IPS DF 4.7 (cell line): ENCODE results near the gene CAMK2A.

Experiments
- DNase-seq: peaks from one replicate; pipeline ENCODE4 v3.0.0-alpha.2; 2013; ENCODE audit warnings: low spot score; ENCODE audit errors: extremely low read depth

CAMK2A gene

DNA sequence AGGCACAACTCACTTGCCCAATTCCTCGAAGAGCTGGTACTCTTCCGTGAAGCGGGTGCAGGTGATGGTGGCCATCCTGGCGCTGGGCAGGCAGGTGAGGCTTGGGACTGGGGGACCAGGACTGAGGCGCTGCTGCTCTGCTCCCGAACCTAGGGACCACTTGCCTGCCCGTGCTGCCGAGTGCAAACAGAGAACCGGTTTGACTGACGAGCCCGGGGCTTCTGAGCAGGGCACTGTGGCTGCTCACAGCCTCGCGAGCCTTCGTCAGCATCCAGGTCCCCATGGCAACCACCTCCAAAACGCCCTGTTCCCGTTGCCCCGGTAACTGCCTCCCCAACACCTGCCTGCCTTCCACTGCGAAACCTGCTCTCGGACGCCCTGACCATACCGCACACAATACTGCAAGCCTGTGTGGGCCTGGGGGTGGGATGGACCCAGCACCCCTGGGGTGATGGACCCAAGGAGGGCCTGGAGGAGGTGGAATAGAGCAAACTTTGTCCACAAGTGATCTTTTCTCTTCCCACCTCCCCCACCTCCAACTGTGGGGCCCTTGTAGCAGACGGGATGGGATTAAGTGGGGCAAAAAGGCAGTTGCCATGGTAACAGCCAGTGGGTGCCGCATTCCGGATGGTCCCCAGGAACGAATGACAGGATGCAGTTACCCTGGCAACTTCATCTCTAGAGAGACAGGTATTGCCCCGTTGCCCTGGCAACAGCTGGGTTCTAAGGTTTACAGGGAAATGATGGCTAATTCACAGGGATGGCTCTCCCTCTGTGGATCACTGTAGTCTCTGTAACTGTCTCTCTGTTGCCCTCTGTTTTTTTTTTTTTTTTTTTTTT, at the start of gene CAMK2A:
Gene CAMK2A, minus strand, starts transcription at position 223 of the 840 bp plus-strand sequence. Its CDS starts 148 bp downstream, at position 75.
- no peak for DNase-seq

DNA sequence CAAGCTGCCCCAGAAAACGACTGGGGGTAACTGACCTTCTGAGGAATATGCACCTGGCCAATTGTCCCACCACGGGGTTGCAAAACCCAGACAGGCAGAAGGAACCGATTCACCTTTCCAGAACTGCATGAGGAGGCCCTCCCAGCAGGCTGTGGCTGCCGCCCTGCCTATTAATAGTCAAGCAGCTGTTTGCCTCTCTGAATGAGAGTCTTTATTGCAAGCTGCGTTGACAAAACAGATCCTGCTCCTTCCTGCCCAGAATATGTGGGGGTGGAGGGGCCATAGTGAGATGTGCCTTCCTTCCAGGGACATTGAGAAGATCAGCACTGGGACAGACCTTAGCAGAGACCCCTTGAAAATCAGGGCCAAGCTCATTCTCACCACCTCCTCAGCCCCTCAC, 49.6 kb upstream of the CAMK2A start:
- no peak for DNase-seq

DNA sequence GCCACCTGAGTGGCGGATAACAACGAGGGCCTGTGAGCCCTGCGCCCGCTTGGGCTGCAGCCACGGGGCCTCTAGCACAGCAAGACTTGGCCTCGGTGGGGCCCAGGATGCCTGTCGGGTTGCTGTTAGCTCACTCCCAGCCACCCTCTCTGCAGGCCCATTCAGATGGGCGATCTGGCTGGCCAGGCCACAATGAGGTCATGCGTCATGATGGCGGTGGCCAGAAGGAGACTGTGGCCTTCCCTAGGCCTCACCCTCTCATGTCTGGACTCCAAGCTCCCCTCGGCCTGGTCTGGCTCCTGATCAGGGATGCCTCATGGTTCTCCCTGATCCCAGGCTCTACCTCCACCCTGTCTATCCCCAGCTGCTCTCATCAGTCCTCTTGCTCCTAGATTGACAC, 49.0 kb upstream of the CAMK2A start:
- no peak for DNase-seq

DNA sequence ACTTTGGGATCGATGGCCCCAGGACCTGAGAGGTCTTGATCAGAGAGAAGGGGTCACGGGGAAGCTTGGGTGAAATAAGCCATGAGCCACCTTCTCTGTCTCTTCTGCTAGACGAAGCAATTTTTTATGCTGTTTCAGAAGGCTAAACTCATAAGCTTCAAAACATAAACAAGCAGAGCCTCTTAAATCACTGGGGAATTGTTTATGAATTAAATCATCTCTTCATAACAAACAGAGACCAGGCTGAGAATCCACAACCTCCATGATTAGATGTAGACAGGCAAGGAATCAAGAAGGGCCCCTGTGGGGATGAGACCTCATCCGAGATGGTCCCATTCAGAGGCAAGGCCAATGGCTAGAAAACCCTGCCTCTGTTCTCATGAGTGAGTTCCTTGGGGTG, 46.2 kb upstream of the CAMK2A start:
- DNase-seq = no peak

DNA sequence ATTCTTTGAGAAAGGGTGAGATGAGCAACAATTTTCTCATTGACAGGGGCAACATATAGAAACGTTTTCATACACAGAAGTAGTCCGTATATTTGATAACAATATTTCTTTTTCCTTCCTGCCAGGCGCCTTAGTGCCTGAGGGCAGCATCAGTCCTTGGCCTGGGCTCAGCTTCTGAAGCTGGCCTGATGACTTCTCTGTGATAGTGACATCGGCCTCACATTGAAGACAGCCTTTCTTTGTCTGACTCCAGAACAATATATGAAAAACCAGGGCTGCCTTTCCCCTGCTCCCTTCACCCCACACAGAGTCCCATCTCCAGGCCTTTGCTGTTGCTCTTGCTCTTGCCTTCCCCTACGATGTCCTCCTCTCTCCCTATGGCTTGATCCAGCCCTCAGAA, 43.8 kb upstream of the CAMK2A start:
- DNase-seq = no peak

DNA sequence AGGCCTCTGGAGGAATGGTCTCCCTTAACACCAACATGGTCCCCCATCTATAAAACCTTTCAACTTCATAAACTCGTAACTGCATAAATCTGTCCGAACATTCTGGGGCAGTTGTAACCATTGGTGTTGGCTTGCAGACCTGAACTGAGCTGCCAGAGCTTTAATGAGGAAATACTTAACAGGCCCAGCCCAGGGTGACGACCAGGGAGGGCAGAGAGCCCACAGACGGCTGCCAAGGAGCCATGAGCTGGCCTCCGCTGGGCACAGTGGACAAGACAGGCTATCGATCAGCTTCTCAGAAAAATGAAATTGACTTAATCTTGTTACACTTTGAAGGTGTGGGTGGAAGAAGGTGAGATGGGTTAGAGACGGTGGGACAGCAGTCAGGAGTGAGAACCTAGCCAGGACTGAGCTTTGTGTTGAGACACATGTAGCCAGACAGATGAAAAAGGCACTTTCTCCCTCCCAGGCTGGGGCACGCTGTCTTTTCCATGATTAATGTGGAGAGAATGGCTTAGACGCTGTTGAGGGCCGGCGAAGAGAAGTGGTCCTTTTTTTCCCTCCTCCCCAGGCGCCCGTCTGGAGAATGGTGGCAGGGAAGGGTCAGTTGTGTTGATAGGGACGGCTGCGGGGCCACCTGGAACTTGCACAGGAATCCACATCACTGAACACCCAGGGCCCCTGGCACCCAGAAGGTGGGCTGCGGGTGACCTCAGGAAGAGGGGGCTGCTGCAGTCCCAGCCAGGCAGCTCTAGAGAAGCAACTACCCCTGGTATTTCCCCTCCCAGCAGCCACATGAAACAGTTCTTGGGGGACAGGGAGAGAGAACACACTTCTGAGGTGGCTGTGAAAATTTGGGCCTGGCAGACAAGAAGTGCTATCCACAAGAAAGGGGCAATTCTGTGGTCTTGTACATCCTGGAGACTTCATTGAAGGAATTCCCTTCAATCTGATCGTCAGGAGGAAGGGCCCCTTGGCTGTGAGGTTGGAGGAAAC, 40.6 kb upstream of the CAMK2A start:
- no peak for DNase-seq

DNA sequence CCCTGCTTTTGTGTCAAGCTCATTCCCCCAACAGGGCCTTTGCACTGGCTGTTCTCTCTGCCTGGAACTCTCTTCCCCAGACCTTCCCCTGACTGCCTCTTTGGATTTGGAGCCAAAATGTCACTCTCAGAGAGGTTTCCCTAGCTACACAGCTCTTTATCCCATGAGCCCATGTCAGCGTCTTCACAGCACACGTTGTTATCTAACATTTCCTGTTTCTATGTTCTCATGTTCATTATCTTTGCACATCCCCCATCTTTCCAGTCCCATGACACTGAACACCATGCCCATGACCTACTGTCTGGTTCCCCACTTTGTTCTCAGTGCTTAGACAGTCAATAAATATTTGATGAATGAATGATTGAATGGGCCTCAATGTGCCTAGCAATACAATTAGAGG, 39.5 kb upstream of the CAMK2A start:
- no peak for DNase-seq

DNA sequence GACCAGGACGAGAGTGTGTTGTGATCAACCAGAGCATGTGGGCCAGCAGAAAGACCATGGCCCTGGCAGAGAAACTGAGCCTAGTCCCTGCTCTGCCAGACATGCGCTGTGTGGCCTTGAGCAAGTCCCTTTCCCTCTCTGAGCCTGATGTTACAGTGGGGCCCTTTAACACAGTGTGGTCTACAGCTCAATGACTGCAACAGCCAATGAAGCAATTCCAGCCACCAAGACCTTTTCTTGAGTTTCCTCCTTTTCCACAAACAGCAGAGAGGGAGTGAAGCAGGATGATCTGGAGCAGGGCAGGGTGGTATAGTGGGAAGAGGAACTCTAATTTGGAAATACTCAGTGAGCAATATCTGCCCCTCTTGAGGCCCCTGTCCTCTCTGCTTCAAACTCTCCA, 38.9 kb upstream of the CAMK2A start:
- DNase-seq = no peak

DNA sequence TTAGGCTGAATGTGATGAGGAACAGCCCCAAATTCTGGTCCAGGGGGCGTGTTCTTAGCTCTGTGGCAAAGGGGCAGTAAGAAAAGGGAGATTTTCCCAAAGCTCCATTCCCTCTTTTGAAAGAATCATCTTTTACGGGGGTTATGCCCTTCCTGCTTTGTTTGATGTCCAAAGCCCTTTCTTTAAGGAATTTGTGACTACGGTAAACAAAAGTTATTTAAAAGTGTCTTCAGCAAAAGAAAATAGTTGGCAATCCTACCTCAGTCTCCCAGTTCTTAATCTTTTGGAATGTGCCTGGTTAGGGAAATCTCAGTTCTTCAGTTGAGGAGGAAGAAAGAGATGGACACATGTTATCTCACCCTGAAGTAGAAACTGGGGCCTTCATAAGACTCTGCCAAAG, 37.6 kb upstream of the CAMK2A start:
- no peak for DNase-seq

DNA sequence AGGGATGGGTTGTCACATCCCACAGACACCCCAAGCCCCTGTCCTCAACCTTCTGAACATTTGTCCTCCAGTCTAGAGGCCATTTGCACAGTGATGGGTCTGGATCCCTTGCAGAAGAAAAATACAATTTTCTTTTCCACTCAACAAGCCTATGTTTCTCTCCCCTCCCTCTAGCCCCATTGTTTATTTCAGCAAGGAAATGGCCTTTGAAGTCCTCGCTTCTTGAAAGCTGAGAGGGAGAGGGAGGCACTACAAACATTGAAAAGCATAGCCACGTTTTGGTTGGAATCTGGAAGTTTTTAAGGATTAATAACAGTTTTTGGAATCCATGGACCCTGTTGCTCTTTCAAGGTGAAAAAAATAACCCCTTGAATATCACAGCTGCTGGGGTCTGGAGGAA, 37.1 kb upstream of the CAMK2A start:
- DNase-seq = no peak

DNA sequence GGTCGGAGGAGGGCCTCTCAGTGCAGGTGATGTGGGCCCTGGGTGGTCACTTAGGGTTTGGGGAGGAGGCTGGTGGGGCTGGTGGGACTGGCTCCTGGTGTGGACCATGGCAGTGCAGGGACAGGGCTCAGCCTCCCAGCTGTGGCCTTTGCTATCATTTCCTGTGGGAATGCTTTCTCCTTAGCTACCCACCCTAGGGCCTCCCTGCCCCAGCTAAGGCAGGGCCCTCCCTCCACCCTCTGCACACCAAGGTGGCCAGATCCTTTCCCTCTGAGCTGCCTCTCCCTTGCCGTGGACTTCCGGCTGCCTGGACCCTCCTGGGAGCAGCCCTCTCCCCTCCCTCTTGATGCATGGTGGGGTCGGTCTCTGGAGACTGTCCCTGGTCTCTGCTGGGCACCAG, 35.9 kb upstream of the CAMK2A start:
- no peak for DNase-seq

DNA sequence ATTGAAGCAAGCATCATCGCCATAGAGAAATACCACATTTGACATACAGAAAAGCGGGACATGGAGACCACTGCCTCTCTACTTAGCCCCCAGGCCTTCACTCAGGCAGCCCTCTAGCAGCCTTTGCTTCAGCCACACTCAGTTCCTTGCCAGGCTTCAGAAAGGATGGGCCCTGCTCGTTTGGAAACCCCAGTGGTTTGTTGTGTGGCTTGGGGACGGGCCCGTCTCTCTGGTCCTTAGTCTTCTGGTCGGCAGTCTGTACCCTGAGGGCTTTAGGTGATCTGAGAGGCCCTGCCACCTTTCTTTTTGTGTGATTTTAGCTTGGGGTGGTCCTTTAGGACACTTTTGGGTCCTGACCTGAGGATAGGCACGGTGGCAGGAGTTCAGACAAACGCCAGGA, 34.2 kb upstream of the CAMK2A start:
- DNase-seq = no peak

DNA sequence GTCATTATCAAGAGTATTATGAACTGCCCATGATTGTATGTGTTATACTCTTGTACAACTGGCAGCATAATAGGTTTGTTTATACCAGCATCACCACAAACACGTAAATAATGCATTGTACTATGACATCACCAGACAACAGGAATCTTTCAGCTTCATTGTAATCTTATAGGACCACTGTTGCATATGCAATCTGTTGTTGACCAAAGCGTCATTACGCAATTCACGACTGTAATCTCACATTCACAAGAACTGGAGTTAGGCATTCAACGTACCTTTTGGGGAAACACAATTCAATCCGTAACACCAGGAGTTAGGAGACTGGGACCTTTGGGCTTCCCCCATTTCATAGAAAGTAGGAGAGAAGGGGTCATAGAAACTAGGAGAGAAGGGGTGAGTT, 33.5 kb upstream of the CAMK2A start:
- no peak for DNase-seq

DNA sequence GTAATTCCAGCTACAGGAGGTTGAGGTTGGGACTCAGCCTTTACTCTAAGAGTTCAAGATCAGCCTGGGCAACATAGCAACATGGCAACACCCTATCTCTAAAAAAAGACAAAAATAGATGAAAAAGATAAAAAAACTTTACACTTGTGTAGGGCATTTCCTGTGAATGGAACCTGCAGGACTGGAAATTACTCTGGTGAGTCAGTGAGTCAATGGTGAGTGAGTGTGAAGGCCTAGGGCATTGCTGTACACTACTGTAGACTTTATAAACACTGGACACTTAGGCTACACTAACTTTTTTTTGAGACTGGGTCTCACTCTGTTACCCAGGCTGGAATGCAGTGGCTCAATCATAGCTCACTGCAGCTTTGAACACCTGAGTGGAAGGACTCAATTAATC, 32.6 kb upstream of the CAMK2A start:
- no peak for DNase-seq

DNA sequence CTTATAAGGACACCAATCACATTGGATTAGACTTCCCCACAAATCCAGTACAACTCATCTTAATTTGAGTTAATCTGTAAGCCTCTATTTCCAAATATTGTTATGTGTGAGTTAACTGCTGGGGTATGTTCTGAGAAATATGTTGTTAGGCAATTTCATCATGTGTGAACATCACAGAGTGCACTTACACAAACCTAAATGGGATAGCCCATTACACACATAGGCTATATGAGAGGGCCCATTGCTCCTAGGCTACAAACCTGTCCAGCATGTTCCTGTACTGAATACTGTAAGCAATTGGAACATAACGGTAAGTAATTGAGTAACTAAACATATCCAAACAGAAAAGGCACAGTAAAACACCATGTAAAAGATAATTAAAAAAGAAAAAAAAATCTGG, 32.2 kb upstream of the CAMK2A start:
- DNase-seq = no peak

DNA sequence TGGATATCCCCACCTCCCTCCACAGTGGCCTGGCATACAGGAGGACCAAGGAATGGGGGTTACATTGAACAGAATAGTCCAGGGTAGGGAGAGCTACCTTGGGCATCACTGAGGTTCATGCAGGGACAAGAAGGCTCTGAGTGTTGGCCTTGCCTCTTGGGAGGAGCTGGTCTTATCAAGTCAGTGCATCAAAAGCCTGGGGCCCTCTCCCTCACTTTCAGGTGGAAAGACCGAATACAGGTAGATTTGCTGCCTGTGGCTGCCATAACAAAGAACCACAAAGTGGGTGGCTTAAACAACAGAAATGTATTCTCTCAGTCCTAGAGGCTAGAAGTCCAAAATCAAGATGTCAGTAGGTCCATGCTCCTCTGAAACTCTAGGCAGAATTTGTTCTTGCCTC, 31.6 kb upstream of the CAMK2A start:
- no peak for DNase-seq

DNA sequence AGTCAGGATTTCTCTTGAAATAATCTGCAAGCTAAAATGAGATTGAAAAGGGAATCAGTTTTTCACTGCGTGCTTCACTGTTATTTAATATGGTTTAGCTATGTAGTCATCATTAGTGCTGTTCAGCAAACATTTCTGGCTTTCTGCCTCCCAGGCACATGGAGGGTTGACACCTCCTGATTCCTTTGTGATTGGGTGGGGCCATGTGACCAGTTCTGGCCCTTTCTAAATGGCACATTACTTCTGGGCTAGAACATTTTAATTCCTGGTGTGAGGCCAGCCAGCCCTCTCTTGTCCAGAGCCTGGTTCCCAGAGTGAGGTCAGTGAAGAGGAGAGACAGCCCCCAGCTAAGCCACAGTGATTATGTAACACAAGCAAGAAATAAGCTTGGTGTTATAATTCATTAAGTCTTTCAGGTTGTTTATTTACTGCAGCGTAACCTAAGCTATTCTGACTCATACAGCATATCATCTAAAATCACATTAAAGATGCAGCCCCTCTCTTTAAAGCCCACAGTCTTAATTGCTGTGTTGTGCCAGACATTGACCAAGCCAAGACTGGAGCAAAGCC, 30.6 kb upstream of the CAMK2A start:
- no peak for DNase-seq

DNA sequence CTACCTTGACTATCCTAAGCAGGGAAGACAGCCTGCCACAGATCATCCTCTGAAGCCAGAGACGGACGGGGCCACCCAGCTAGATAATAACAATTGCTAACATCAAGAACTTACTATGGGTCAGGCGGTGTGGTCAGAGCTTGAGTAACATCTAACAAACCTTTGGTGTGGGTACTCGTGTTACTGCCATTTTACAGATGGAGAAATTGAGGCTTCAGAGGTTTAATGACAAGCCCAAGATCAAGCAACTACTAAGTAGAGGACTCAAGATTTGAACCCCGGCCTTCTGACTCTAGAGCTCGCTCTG, 29.9 kb upstream of the CAMK2A start:
- no peak for DNase-seq

DNA sequence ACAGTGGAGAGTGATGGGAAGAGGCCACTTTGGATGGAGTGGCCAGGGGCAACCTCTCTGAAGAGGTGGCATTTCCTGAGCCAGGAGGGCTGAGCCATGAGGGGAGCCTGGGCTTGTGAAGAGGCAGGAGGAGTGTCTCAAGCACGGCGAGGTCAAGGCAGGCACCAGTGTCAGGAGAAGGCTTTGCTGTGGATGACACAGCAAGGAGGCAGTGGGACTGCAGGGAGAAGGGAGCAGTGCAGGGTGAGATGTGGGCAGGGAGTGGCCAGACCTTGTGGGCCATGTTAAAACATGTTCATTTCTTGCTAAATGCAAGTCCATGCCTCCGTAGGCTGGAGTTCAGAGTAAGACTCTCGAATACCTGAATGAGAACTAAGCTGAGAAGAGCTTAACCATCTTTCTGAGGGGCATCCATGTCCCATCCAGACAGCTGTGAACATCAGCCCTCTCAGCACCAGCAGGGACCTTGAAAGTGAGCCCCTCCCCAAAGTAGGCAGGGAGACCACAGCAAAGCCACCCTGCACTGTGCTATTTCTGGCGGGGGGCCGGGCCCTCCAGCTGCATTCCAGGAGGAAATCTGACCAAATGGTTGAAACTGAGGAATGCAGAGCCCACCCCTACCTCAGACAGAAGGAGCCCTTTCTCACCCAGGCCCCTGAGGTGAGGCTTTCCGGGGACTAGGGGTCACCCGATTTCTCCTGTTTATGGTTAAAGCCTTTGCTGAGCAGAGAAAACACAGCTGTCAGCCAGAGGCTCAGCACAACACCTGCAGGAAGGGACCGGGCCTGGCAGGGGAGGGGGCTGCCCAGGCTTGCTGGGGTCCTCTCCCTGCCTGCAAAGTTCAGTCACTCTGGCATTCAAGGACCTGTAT, 29.3 kb upstream of the CAMK2A start:
- DNase-seq = no peak

DNA sequence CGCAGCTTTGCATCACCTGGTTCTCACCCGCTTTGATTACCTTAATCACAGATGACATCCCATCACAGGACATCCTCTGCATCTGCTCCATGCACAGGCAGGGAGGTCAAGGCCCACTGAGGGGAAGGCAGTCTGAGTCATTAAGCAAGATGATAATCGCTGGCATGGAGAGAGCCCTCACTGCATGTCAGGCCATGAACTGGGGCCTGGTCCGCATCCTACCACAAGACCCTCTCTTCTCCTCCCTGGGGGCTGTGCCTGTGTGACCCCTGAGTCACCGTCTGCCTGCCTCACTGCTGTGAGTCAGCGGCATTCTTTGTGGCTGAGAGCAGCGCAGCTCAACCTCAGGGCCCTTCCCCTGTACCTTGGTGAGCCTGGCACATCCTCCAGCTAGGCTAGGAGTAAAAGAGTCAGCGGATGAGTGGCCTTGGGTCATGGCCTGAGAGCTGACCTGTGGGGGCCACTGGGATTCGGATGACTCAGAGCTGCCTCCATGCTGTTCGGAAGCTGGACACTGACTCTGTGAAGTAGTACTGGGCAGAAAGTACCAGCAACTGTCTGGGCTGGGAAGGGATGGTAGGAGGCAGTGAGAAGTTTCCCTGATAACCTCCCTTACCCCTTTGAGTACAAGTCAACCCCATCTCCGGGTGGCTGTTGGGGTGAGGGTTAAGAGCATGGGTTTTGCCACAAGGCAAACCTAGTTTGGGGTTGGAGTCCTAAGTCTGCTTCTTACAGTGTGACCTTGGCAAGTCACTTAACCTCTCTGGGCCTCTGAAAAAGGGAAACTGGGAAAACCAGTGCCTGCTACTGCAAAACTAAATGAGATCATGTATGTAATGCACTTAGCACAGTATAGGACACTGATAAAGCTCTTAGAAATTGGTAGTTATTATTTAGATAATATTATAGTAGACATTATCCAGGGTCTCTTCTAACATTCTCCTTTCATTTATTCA, 27.8 kb upstream of the CAMK2A start:
- DNase-seq = no peak
